ENCODE results near the gene DHX16. TPM values are rescaled to one million over a fixed set of nuclear protein-coding genes. Genes with fewer than 3 reads are reported as not detected.
A peak's percentile ranks its signal among the peaks of the same experiment; 100 is the strongest.
"Not testable (repeated sequence)": the region's sequence is repeated elsewhere in the genome, so short reads cannot be mapped to it uniquely, and the experiment has no call there.

DHX16 gene
- total RNA-seq, 1 experiment from 2014 or later, result 40.6 TPM

DNA sequence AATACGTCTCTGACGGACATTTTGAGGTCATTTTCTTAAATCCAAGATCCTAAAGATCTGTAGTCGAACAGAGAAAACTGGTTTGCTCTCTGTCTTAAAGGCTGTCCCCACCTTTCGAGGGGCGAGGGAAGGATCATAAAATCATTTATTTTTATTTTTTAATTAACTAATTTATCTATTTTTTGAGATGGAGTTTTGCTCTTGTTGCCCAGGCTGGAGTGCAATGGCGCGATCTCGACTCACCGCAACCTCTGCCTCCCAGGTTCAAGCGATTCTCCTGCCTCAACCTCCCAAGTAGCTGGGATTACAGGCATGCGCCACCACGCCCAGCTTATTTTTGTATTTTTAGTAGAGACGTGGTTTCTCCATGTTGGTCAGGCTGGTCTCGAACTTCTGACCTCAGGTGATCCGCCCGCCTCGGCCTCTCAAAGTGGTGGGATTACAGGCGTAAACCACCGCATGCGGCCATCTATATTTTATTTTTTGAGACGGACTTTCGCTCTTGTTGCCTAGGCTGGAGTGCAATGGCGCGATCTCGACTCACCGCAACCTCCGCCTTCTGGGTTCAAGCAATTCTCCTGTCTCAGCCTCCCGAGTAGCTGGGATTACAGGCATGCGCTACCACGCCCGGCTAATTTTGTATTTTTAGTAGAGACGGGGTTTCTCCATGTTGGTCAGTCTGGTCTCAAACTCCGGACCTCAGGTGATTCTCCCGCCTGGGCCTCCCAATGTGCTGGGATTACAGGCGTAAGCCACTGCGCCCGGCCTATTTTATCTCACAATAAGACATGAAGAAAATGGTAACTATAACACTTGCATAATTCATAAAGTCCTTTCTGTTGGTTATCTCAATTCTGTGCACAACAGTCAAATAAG is 45.3 kb upstream of the DHX16 start:
- H3K27me3 ChIP-seq (replicated peaks; ENCODE audit: control insufficient read depth, insufficient read depth, low read length); H3K9me3 ChIP-seq; H3K27me3 Mint-ChIP-seq (ENCODE audit: insufficient read depth, unreplicated experiment); DNase-seq; H3K36me3 ChIP-seq (ENCODE audit: control insufficient read depth, insufficient read depth, low read length); H3K9me3 Mint-ChIP-seq (ENCODE audit: unreplicated experiment): not testable (repeated sequence)
- Histone ChIP-seq H3K4me1 (peaks cover 13% of the 10 kb centered on the region; the same call in 1 of the 2 replicates), H3K4me3 (ENCODE audit: low read depth, low read length) (peak overlapping the region; percentile 54)
- intact Hi-C loops (cut with micrococcal nuclease; ENCODE audit: unreplicated experiment), result loop anchor here (1.0 to 5.0 kb wide), 6 partner anchors 23 to 506 kb away; partner anchors contain the start of genes DHX16, FLOT1, NRM and TRIM26
- H3K4me1 Mint-ChIP-seq (ENCODE audit: low read depth, unreplicated experiment), result peaks cover 22% of the 10 kb centered on the region
- ChIA-PET CTCF (interaction anchor here (0.6 to 1.7 kb wide), 8 partner anchors 14 to 369 kb away, joined by 3 to 17 read pairs (median 6); partner anchors contain the start of genes DHX16 and NRM), POLR2A (interaction anchor here (0.9 to 1.3 kb wide), 10 partner anchors 22 to 224 kb away, joined by 3 to 9 read pairs (median 4); partner anchors contain the start of genes ABCF1, C6orf136, DHX16 and MRPS18B)
- peak overlapping the region; percentile 95 for H3K4me3 Mint-ChIP-seq (ENCODE audit: unreplicated experiment)
- peak overlapping the region; percentile 100 for H3K27ac Mint-ChIP-seq (ENCODE audit: unreplicated experiment)
- peaks cover 61% of the 10 kb centered on the region for H3K36me3 Mint-ChIP-seq (ENCODE audit: insufficient read depth, unreplicated experiment)
- TSS peak; percentile 55 for BruUV-seq (replicated peaks)

DNA sequence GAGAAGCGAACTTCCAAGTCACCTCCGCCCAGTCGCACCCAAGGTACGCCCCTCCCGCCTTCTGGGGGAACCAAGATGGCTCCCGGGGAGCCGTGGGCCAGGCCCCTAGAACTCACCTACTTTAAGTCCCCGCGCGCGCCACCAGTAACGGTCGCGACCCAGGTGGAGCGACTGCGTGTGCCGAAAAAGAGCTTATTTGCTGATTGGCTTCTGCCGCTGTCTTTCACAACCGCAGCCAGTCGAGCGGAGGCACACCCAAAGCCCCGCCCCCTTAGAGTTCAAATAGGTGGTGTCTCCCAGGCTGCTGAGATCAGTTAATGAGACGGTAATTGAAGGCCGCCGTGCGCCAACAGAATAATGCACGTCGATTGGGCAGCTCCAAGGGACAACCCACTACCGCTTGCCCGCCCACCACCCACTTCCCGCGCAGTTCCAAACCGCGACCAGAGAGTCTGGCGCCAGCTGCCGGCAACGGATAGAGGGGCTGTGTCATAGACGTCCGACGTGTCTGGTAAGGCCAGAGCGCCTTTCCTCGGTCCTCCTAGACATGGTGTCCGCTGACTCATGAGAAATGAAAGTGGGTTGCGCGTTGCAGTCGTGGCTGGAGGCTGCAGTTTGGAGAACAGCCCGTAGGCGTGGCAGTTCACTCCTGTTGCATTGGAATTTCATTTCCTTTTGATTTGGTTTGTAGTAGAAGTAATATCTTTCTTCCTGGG is 44.5 kb upstream of the DHX16 start, which contains the start of gene MDC1:
Gene MDC1, minus strand, starts transcription at position 153 of the 716 bp plus-strand sequence. CDS start 2,106 bp downstream, outside the sequence.
- Mint-ChIP-seq H3K36me3 (ENCODE audit: insufficient read depth, unreplicated experiment) (peaks cover 58% of the 10 kb centered on the region), H3K4me1 (ENCODE audit: low read depth, unreplicated experiment) (peaks cover 14% of the 10 kb centered on the region), H3K4me3 (ENCODE audit: unreplicated experiment) (peak within 1 kb of the TSS; percentile 95), H3K9me3 (ENCODE audit: unreplicated experiment) (no peaks in the 10 kb centered on the region), H3K27me3 (ENCODE audit: insufficient read depth, unreplicated experiment) (no peaks in the 10 kb centered on the region), H3K27ac (ENCODE audit: unreplicated experiment) (peak within 1 kb of the TSS; percentile 100)
- DNase-seq, result peak; percentile 99 to 100
- TF ChIP-seq, protein P1, sequence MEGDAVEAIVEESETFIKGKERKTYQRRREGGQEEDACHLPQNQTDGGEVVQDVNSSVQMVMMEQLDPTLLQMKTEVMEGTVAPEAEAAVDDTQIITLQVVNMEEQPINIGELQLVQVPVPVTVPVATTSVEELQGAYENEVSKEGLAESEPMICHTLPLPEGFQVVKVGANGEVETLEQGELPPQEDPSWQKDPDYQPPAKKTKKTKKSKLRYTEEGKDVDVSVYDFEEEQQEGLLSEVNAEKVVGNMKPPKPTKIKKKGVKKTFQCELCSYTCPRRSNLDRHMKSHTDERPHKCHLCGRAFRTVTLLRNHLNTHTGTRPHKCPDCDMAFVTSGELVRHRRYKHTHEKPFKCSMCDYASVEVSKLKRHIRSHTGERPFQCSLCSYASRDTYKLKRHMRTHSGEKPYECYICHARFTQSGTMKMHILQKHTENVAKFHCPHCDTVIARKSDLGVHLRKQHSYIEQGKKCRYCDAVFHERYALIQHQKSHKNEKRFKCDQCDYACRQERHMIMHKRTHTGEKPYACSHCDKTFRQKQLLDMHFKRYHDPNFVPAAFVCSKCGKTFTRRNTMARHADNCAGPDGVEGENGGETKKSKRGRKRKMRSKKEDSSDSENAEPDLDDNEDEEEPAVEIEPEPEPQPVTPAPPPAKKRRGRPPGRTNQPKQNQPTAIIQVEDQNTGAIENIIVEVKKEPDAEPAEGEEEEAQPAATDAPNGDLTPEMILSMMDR (IDR thresholded peaks at IDR 0.05; ENCODE audit: insufficient read depth in 1 of 2, low read depth in 1 of 2, low read length in 1 of 2, severe bottlenecking in 1 of 2, unreplicated experiment in 1 of 2), result peak; percentile 17 to 31
- Histone ChIP-seq H3K4me3 (ENCODE audit: low read depth, low read length) (peak within 1 kb of the TSS; percentile 56), H3K27me3 (replicated peaks; ENCODE audit: control insufficient read depth, insufficient read depth, low read length) (no peaks in the 10 kb centered on the region), H3K36me3 (ENCODE audit: control insufficient read depth, insufficient read depth, low read length) (peaks cover 5% of the 10 kb centered on the region; the same call in 1 of the 2 replicates), H3K4me1 (peaks cover 11% of the 10 kb centered on the region; the same call in 1 of the 2 replicates), H3K9me3 (no peaks in the 10 kb centered on the region)
- POLR2A ChIA-PET, result interaction anchor here (0.6 to 1.3 kb wide), 18 partner anchors 21 to 1091 kb away, joined by 3 to 22 read pairs (median 4); partner anchors contain the start of genes ABCF1, C6orf136, DHX16 and MRPS18B
- CTCF ChIA-PET, result interaction anchor here (0.6 to 1.7 kb wide), 11 partner anchors 11 to 370 kb away, joined by 3 to 17 read pairs (median 3); partner anchors contain the start of genes DHX16 and NRM
- BruUV-seq (replicated peaks), result no TSS peak
- intact Hi-C loops (cut with micrococcal nuclease; ENCODE audit: unreplicated experiment), result loop anchor here (1.0 to 5.0 kb wide), 6 partner anchors 22 to 505 kb away; partner anchors contain the start of genes DHX16, FLOT1, NRM and TRIM26

DNA sequence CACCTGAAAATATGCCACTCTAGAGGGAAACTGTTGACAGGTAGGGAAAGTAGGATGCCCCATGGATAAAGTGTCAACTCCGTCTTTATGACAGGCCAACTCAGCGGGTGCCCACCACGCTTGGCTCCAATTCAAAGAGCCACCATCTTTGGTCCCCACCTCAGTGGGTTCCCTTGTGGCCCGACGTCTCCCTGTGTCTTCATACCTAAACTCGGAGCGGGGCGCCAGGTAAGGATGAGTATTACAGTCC is 44.0 kb upstream of the DHX16 start:
- Mint-ChIP-seq H3K36me3 (ENCODE audit: insufficient read depth, unreplicated experiment) (peaks cover 58% of the 10 kb centered on the region), H3K4me3 (ENCODE audit: unreplicated experiment) (peak overlapping the region; percentile 95), H3K27ac (ENCODE audit: unreplicated experiment) (peak overlapping the region; percentile 100), H3K4me1 (ENCODE audit: low read depth, unreplicated experiment) (peaks cover 14% of the 10 kb centered on the region), H3K27me3 (ENCODE audit: insufficient read depth, unreplicated experiment) (no peaks in the 10 kb centered on the region), H3K9me3 (ENCODE audit: unreplicated experiment) (no peaks in the 10 kb centered on the region)
- H3K4me1 ChIP-seq, result peaks cover 6% of the 10 kb centered on the region; the same call in 1 of the 2 replicates
- TF ChIP-seq, protein P1 (IDR thresholded peaks at IDR 0.05; ENCODE audit: insufficient read depth in 1 of 2, low read depth in 1 of 2, low read length in 1 of 2, severe bottlenecking in 1 of 2, unreplicated experiment in 1 of 2), result no peak
- H3K9me3 ChIP-seq, result no peaks in the 10 kb centered on the region
- H3K36me3 ChIP-seq (ENCODE audit: control insufficient read depth, insufficient read depth, low read length), result peaks cover 5% of the 10 kb centered on the region; the same call in 1 of the 2 replicates
- BruUV-seq (replicated peaks), result no TSS peak
- intact Hi-C loops (cut with micrococcal nuclease; ENCODE audit: unreplicated experiment), result loop anchor here (1.0 to 5.0 kb wide), 6 partner anchors 22 to 505 kb away; partner anchors contain the start of genes DHX16, FLOT1, NRM and TRIM26
- peak overlapping the region; percentile 56 for H3K4me3 ChIP-seq (ENCODE audit: low read depth, low read length)
- ChIA-PET POLR2A (interaction anchor here (0.6 to 1.3 kb wide), 17 partner anchors 21 to 1092 kb away, joined by 3 to 22 read pairs (median 4); partner anchors contain the start of genes ABCF1, C6orf136, DHX16 and MRPS18B), CTCF (interaction anchor here (0.6 to 1.7 kb wide), 8 partner anchors 11 to 371 kb away, joined by 3 to 17 read pairs (median 6); partner anchors contain the start of genes DHX16 and NRM)
- DNase-seq, result no peak
- H3K27me3 ChIP-seq (replicated peaks; ENCODE audit: control insufficient read depth, insufficient read depth, low read length), result no peaks in the 10 kb centered on the region

All from Caco-2 (cell line).